ENCODE measurements around the gene SLC9A9. TPM values are rescaled to one million over a fixed set of nuclear protein-coding genes. Genes with fewer than 3 reads are reported as not detected.

The SLC9A9 gene
- total and polyA plus RNA-seq, 2 of the 8 experiments (the other 6 are each of a cell fraction or from before 2014, with no cell fraction given), result 0.48 to 1.1 TPM

DNA sequence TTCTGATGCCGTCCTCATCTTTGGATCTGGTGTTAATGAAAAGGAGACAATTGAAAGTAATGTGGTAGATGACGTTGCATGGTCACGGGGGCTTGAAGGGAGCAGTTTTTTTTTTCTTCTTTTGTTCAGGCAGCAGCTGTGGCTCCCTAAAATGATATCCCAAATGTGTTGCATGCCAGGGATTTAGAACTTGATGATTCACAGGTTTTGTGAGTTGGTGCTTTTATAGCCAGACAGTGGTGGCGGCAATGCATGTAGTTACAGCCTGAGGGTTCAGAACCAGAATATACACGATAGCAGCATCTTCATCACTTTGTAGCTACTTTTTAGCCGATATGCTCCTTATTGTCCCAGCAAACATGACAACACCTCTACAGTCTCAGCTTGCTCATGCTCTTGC is 595.3 kb downstream of the SLC9A9 start:
- Histone ChIP-seq H2BK15ac (ENCODE audit: low read length) (no peak overlapping the region), H4K5ac (ENCODE audit: insufficient read length, low read depth, low read length) (no peak overlapping the region), H3K79me2 (ENCODE audit: control insufficient read depth in 1 of 2, insufficient read depth in 2 of 2, low read length in 2 of 2) (no peaks in the 10 kb centered on the region), H3K9ac (replicated peaks in 1 of 4; ENCODE audit: extremely low read depth in 1 of 4, low read depth in 3 of 4, low read length in 3 of 4) (no peak overlapping the region), H3K27me3 (replicated peaks in 1 of 4; ENCODE audit: control insufficient read depth in 3 of 4, extremely low read depth in 1 of 4, insufficient read depth in 3 of 4, low read length in 3 of 4) (no peaks in the 10 kb centered on the region), H3K14ac (ENCODE audit: insufficient read length) (no peak overlapping the region), H2BK20ac (ENCODE audit: low read length) (no peak overlapping the region), H3K4me2 (ENCODE audit: insufficient read depth in 1 of 2, low read depth in 2 of 2, low read length in 2 of 2) (no peak overlapping the region), H3K56ac (replicated peaks; ENCODE audit: insufficient read length, low read depth, low read length) (no peak overlapping the region), H4K91ac (replicated peaks; ENCODE audit: insufficient read length, low read length) (no peak overlapping the region), H2BK12ac (ENCODE audit: low read depth, low read length) (no peak overlapping the region), H2BK5ac (ENCODE audit: low read depth, low read length) (no peak overlapping the region), H3K18ac (ENCODE audit: extremely low read depth, low read length) (no peak overlapping the region), H4K20me1 (replicated peaks in 1 of 2; ENCODE audit: control insufficient read depth in 1 of 2, insufficient read depth in 2 of 2, low read length in 2 of 2) (no peaks in the 10 kb centered on the region), H3K79me1 (ENCODE audit: low read depth, low read length) (no peaks in the 10 kb centered on the region), H3K9me3 (ENCODE audit: insufficient read depth in 2 of 2, low read depth in 1 of 2, low read length in 1 of 2) (no peaks in the 10 kb centered on the region), H3K36me3 (ENCODE audit: control insufficient read depth in 2 of 4, insufficient read depth in 4 of 4, low read length in 3 of 4) (no peaks in the 10 kb centered on the region), H2BK120ac (replicated peaks; ENCODE audit: low read depth, low read length) (no peak overlapping the region), H2AK5ac (ENCODE audit: low read depth, low read length) (no peak overlapping the region), H3K4me1 (replicated peaks in 1 of 4; ENCODE audit: control insufficient read depth in 3 of 4, insufficient read depth in 4 of 4, low read length in 3 of 4) (no peaks in the 10 kb centered on the region), H3K4me3 (ENCODE audit: extremely low read depth in 1 of 4, insufficient read depth in 2 of 4, low read depth in 3 of 4, low read length in 4 of 4) (no peak overlapping the region), H3K23ac (ENCODE audit: insufficient read length) (no peak overlapping the region), H3K4ac (replicated peaks; ENCODE audit: insufficient read length, low read depth, low read length) (no peak overlapping the region), H3K27ac (ENCODE audit: low read depth, low read length) (no peak overlapping the region), H2AFZ (ENCODE audit: low read length) (no peak overlapping the region), H3K23me2 (ENCODE audit: low read depth, low read length) (no peaks in the 10 kb centered on the region), H4K8ac (ENCODE audit: extremely low read depth, insufficient read depth, low read length) (no peak overlapping the region)
- CTCF ChIA-PET (ENCODE audit: partially characterized antibody), result interaction anchor here (0.9 to 1.1 kb wide), 3 partner anchors 103 to 421 kb away, joined by 3 read pairs; no protein-coding TSS in a partner anchor
- DNase-seq (ENCODE audit: low read depth in 1 of 2, low spot score in 2 of 2) (no peak), FAIRE-seq (no peak)
- WGBS, 2 experiments (ENCODE audit: extremely low coverage in 1 of 2, insufficient coverage in 1 of 2, insufficient read length in 1 of 2, insufficient replicate concordance in 2 of 2, low coverage in 1 of 2, low lambda C conversion rate in 2 of 2, missing lambda C conversion rate in 1 of 2), result 87% methylated on average over 6 of the region's 6 CpGs; no CpG with 5 or more reads in 1 of the 2 experiments
- POLR2A ChIA-PET (ENCODE audit: partially characterized antibody), result no interaction called here
- TF ChIP-seq SRF (IDR thresholded peaks at IDR 0.05; ENCODE audit: low read depth, low read length) (no peak), SP2 (IDR thresholded peaks at IDR 0.05; ENCODE audit: low read length) (no peak), HDAC2 (IDR thresholded peaks at IDR 0.05; ENCODE audit: borderline replicate concordance in 1 of 2, low read depth in 2 of 2, low read length in 2 of 2) (no peak), ZNF274 (IDR thresholded peaks at IDR 0.05; ENCODE audit: borderline replicate concordance, extremely low read depth, low read length) (no peak), RAD21 (IDR thresholded peaks at IDR 0.05 in 1 of 2, conservative IDR thresholded peaks at IDR 0.05 in 1 of 2; ENCODE audit: low read depth in 2 of 2, low read length in 2 of 2) (no peak), HDAC6 (IDR thresholded peaks at IDR 0.05; ENCODE audit: low read depth, low read length) (no peak), ASH2L (IDR thresholded peaks at IDR 0.05; ENCODE audit: low read length) (no peak), RFX5 (IDR thresholded peaks at IDR 0.05; ENCODE audit: borderline replicate concordance, low read depth, low read length) (no peak)
